K562 (cell line): ENCODE data around the gene FSHR. TPM values are rescaled to one million over a fixed set of nuclear protein-coding genes. Genes with fewer than 3 reads are reported as not detected.

Source experiments
- ATAC-seq: fragments of 200-7000 bp; cut with Tn5 transposase; 3 replicates; pipeline ENCODE4 v1.9.1; 2020; ENCODE audit warnings: moderate library complexity
- BruUV-seq: library from RNA; stranded (reverse); fragments of 400-500 nt; replicated peaks from 2 replicates; lab custom pipeline; 2021; lab: Mats Ljungman, UMichigan
- CTCF ChIA-PET: fragments of 300-600 bp; formaldehyde crosslinking; extraction: SDS; loops from one replicate; lab custom pipeline; 2021; ENCODE audit warnings: low intra/inter-chr PET ratio; lab: Yijun Ruan, JAX
- POLR2A ChIA-PET: fragments of 300-600, 350-650 bp; sonication (Branson Sonifier 250); formaldehyde crosslinking; extraction: SDS; loops from one replicate; lab custom pipeline; 2021; ENCODE audit warnings: antibody characterized with exemption, inconsistent platforms; lab: Yijun Ruan, JAX
- DNase-seq, 4 experiments: peaks; one replicate each; pipeline versions ENCODE4 v3.0.0 to v3.0.0-alpha.2; 2011 to 2018; ENCODE audit warnings: low spot score in 3 of 4, mixed read lengths in 3 of 4; ENCODE audit errors: extremely low read depth in 1 of 4
- FAIRE-seq: peaks from 2 replicates; lab custom pipeline; 2011; peaks lifted over from hg19 to GRCh38; lab: Jason Lieb, UNC
- H2AFZ ChIP-seq: 2 replicates; pipeline ENCODE4 v1.6.0; 2011; ENCODE audit warnings: low read depth, low read length, control low read depth, inconsistent platforms
- H3K27ac ChIP-seq: fragments of 200-600 bp; 3 replicates; pipeline ENCODE4 v1.8.0; 2011; ENCODE audit warnings: low read depth, mild to moderate bottlenecking, control low read depth, inconsistent platforms, low read length, moderate library complexity, mixed read lengths; ENCODE audit errors: extremely low read depth
- H3K27me3 ChIP-seq, 2 experiments: fragments of 300-600 bp in 1 of 2; 2 replicates in 1 of 2; 3 replicates in 1 of 2; pipeline versions ENCODE4 v1.6.0 to v1.8.0; 2011; ENCODE audit warnings: inconsistent platforms in 2 of 2, low read length in 2 of 2, mild to moderate bottlenecking in 1 of 2, mixed read lengths in 1 of 2, moderate library complexity in 1 of 2; ENCODE audit not compliant: control insufficient read depth in 2 of 2, insufficient read depth in 2 of 2
- H3K36me3 ChIP-seq: fragments of 300-600 bp; 3 replicates; pipeline ENCODE4 v1.8.0; 2011; ENCODE audit warnings: mild to moderate bottlenecking, low read length, inconsistent platforms; ENCODE audit not compliant: control insufficient read depth, insufficient read depth
- H3K4me1 ChIP-seq, 2 experiments: fragments of 200-600 bp in 1 of 2; replicated peaks in 1 of 2; 2 replicates in 1 of 2; 3 replicates in 1 of 2; pipeline versions ENCODE4 v1.5.1 to v1.8.0; 2011; ENCODE audit warnings: inconsistent platforms in 2 of 2, low read length in 2 of 2, mild to moderate bottlenecking in 1 of 2, mixed read lengths in 1 of 2, moderate library complexity in 1 of 2; ENCODE audit not compliant: control insufficient read depth in 2 of 2, insufficient read depth in 2 of 2
- H3K4me2 ChIP-seq: 2 replicates; pipeline ENCODE4 v1.6.1; 2011; ENCODE audit warnings: low read length, control low read depth, inconsistent platforms, mixed read lengths; ENCODE audit not compliant: insufficient read depth
- H3K4me3 ChIP-seq: fragments of 200-600 bp; sonication (generic), shearing (Covaris generic); 2 replicates; pipeline ENCODE4 v1.5.1; 2016; ENCODE audit warnings: control low read depth, inconsistent platforms
- H3K79me2 ChIP-seq: fragments of 200-600 bp; 3 replicates; pipeline ENCODE4 v1.8.0; 2011; ENCODE audit warnings: low read length, inconsistent platforms; ENCODE audit not compliant: control insufficient read depth, insufficient read depth
- H3K9ac ChIP-seq, 2 experiments: 2 replicates each; pipeline versions ENCODE4 v1.6.0 to v1.6.1; 2011; ENCODE audit warnings: low read depth in 2 of 2, low read length in 2 of 2, control low read depth in 1 of 2, inconsistent platforms in 1 of 2, mild to moderate bottlenecking in 1 of 2, mixed read lengths in 1 of 2; ENCODE audit not compliant: insufficient read depth in 1 of 2
- H3K9me1 ChIP-seq: one replicate; pipeline ENCODE4 v1.6.0; 2011; ENCODE audit warnings: inconsistent platforms, mild to moderate bottlenecking, low read length, moderate library complexity; ENCODE audit not compliant: control insufficient read depth, insufficient read depth
- H3K9me3 ChIP-seq: replicated peaks from 2 replicates; pipeline ENCODE4 v1.5.1; 2011; ENCODE audit warnings: low read depth, low read length, inconsistent platforms; ENCODE audit not compliant: control insufficient read depth, insufficient read depth
- H4K20me1 ChIP-seq: replicated peaks from 2 replicates; pipeline ENCODE4 v1.6.1; 2011; ENCODE audit warnings: low read length, inconsistent platforms, mixed read lengths; ENCODE audit not compliant: control insufficient read depth, insufficient read depth
- ATF2 ChIP-seq: sonication (generic); formaldehyde crosslinking; IDR thresholded peaks from 2 replicates; pipeline ENCODE4 v1.8.1; 2022; ENCODE audit warnings: missing genetic modification reagents
- CAMTA2 ChIP-seq: fragments of 250-450 bp; sonication (Bioruptor Pico); conservative IDR thresholded peaks from 2 replicates; pipeline ENCODE4 v1.5.1; 2022
- CBX2 ChIP-seq: fragments of 200-600 bp; sonication (generic); IDR thresholded peaks from one replicate; pipeline ENCODE4 v1.6.1; 2012; ENCODE audit warnings: mild to moderate bottlenecking, low read length, inconsistent platforms; ENCODE audit not compliant: insufficient read depth, poor library complexity, severe bottlenecking
- CREB1 ChIP-seq, 2 experiments: sonication (generic) in 1 of 2; formaldehyde crosslinking in 1 of 2; IDR thresholded peaks; 2 replicates each; pipeline versions ENCODE4 v1.6.1 to v1.8.0; 2012 to 2022; ENCODE audit warnings: inconsistent platforms in 1 of 2, mild to moderate bottlenecking in 1 of 2, missing genetic modification reagents in 1 of 2, moderate library complexity in 1 of 2
- CSDE1 ChIP-seq, 2 experiments: fragments of 450-650 bp; IDR thresholded peaks; 2 replicates each; pipeline ENCODE4 v1.6.1; 2016; ENCODE audit warnings: mild to moderate bottlenecking in 1 of 2
- DPF2 ChIP-seq: fragments of 450-650 bp; IDR thresholded peaks from 2 replicates; pipeline ENCODE4 v1.6.1; 2016
- ELF2 ChIP-seq: fragments of 250-450 bp; sonication (Bioruptor Pico); IDR thresholded peaks from 2 replicates; pipeline ENCODE4 v1.5.0; 2021; ENCODE audit warnings: mild to moderate bottlenecking
- GTF2E2 ChIP-seq: fragments of 200-800 bp; sonication (Bioruptor generic); IDR thresholded peaks from 2 replicates; pipeline ENCODE4 v1.6.1; 2016; ENCODE audit warnings: missing genetic modification characterization, missing compliant biosample characterization
- HDAC2 ChIP-seq: fragments of 450-650 bp; IDR thresholded peaks from 2 replicates; pipeline ENCODE4 v1.6.1; 2016; ENCODE audit warnings: mild to moderate bottlenecking
- KLF10 ChIP-seq: fragments of 250-450 bp; sonication (Bioruptor Pico); IDR thresholded peaks from 2 replicates; pipeline ENCODE4 v1.6.1; 2021; ENCODE audit warnings: matching md5 sums
- MCM3 ChIP-seq: fragments of 450-650 bp; IDR thresholded peaks from 2 replicates; pipeline ENCODE4 v1.6.1; 2016
- MCM5 ChIP-seq: fragments of 450-650 bp; IDR thresholded peaks from 2 replicates; pipeline ENCODE4 v1.6.1; 2016; ENCODE audit warnings: low read depth
- PHB2 ChIP-seq: fragments of 450-650 bp; IDR thresholded peaks from 2 replicates; pipeline ENCODE4 v1.6.1; 2017; ENCODE audit warnings: low read depth
- POLR2B ChIP-seq: fragments of 450-650 bp; IDR thresholded peaks from 2 replicates; pipeline ENCODE4 v1.6.1; 2018; ENCODE audit warnings: low read depth; ENCODE audit not compliant: partially characterized antibody
- RBFOX2 ChIP-seq: fragments of 200-400 bp; formaldehyde crosslinking; IDR thresholded peaks from 2 replicates; pipeline ENCODE4 v1.6.1; 2017; ENCODE audit warnings: low read depth, mild to moderate bottlenecking, low read length, moderate library complexity
- SOX6 ChIP-seq: fragments of 450-650 bp; IDR thresholded peaks from 2 replicates; pipeline ENCODE4 v1.6.1; 2014; ENCODE audit warnings: mild to moderate bottlenecking
- SRF ChIP-seq, 2 experiments: fragments of 250-450, 450-650 bp in 1 of 2; sonication (Bioruptor Pico) in 1 of 2; sonication (generic) in 1 of 2; formaldehyde crosslinking; IDR thresholded peaks; 2 replicates each; pipeline versions ENCODE4 v1.5.0 to v1.5.1; 2020 to 2022; ENCODE audit warnings: mild to moderate bottlenecking in 1 of 2, missing genetic modification reagents in 1 of 2
- ZBED1 ChIP-seq: IDR thresholded peaks from 2 replicates; pipeline ENCODE4 v1.6.1; 2014
- ZNF12 ChIP-seq: sonication (generic); formaldehyde crosslinking; IDR thresholded peaks from 2 replicates; pipeline ENCODE4 v1.4.0; 2020; ENCODE audit warnings: mild to moderate bottlenecking, missing genetic modification reagents
- WGBS: fragments of 100-300 bp; shearing (Covaris generic); methylation state at CpG from one replicate; pipeline ENCODE4 v1.1.6; 2016; ENCODE audit warnings: low coverage, mixed read lengths; ENCODE audit not compliant: insufficient coverage; ENCODE audit errors: missing lambda C conversion rate; 5-methylcytosine and 5-hydroxymethylcytosine counted together
- in situ Hi-C: fragments of 300-500 bp; cut with MboI; formaldehyde crosslinking; loops from 4 replicates; pipeline ENCODE4 v1.15.0; 2018; ENCODE audit warnings: inconsistent platforms, mixed read lengths
- intact Hi-C: fragments of 100-400 bp; cut with micrococcal nuclease; formaldehyde crosslinking; loops from 2 replicates; pipeline ENCODE4 v1.14.2; 2022
- polyA plus RNA-seq, 8 experiments: library from polyadenylated mRNA; depleted of rRNA in 4 of 8; stranded (reverse) in 5 of 8; unstranded in 3 of 8; fragments of >200 nt; fragmentation: Nextera tagmentation in 2 of 8; fragmentation: Illumina TruSeq in 1 of 8; extraction: Ambion mirVana in 2 of 8; extraction: Trizol in 1 of 8; gene quantifications; 2 replicates each; pipeline versions ENCODE4 v1.2.1 to v1.2.3, GENCODE V29; 2011 to 2014; ENCODE audit warnings: inconsistent platforms in 1 of 8, missing spikeins in 1 of 8
- total RNA-seq, 7 experiments: library from RNA; depleted of rRNA in 6 of 7; stranded (reverse); fragments of >200 nt in 6 of 7; fragmentation: Illumina TruSeq in 2 of 7; extraction: Trizol in 2 of 7; gene quantifications; 2 replicates each; pipeline versions ENCODE4 v1.2.1 to v1.2.3, GENCODE V29; 2011 to 2021; ENCODE audit warnings: low replicate concordance in 1 of 7

The FSHR gene
- total and polyA plus RNA-seq, 9 of the 15 experiments (the other 6 are each of a cell fraction or from before 2014, with no cell fraction given): not detected

GRCh38 chr2:49067971-49068370 lies 86.3 kb downstream of the FSHR start:
- intact Hi-C loops: no loop called here
- WGBS: 0% methylated on average over 2 of the region's 2 CpGs
- H4K20me1 ChIP-seq: no peaks in the 10 kb centered on the region
- ATAC-seq: no peak
- H3K9me1 ChIP-seq: no peaks in the 10 kb centered on the region
- DNase-seq: no peak
- POLR2A ChIA-PET: no interaction called here
- no peak for FAIRE-seq
- H3K9ac ChIP-seq: no peak overlapping the region
- no peaks in the 10 kb centered on the region for H3K36me3 ChIP-seq
- in situ Hi-C loops: no loop called here
- H2AFZ ChIP-seq: no peak overlapping the region
- no peaks in the 10 kb centered on the region for H3K4me1 ChIP-seq
- BruUV-seq: no TSS peak
- no peak overlapping the region for H3K4me3 ChIP-seq
- no peak overlapping the region for H3K27ac ChIP-seq
- no peak overlapping the region for H3K4me2 ChIP-seq
- H3K79me2 ChIP-seq: no peaks in the 10 kb centered on the region
- H3K9me3 ChIP-seq: no peaks in the 10 kb centered on the region
- CTCF ChIA-PET: no interaction called here
- no peaks in the 10 kb centered on the region for H3K27me3 ChIP-seq
- no peak for TF ChIP-seq CREB1 (IDR thresholded peaks at IDR 0.05)
- no peak for TF ChIP-seq CREB1 (CRISPR knock-in tag; IDR thresholded peaks at IDR 0.05)
- TF ChIP-seq RBFOX2: no peak
- no peak for TF ChIP-seq ZNF12
- no peak for TF ChIP-seq HDAC2
- TF ChIP-seq PHB2: no peak
- TF ChIP-seq SRF (CRISPR knock-in tag; IDR thresholded peaks at IDR 0.05): no peak
- no peak for TF ChIP-seq GTF2E2 (tag)
- no peak for TF ChIP-seq KLF10 (CRISPR knock-in tag)
- no peak for TF ChIP-seq ELF2 (CRISPR knock-in tag)
- no peak for TF ChIP-seq SOX6
- TF ChIP-seq MCM5: no peak
- no peak for TF ChIP-seq ATF2 (CRISPR knock-in tag)
- no peak for TF ChIP-seq CBX2
- TF ChIP-seq POLR2B: no peak
- TF ChIP-seq CAMTA2: no peak
- no peak for TF ChIP-seq ZBED1
- TF ChIP-seq DPF2: no peak
- no peak for TF ChIP-seq CSDE1 (IDR thresholded peaks at IDR 0.05)
- no peak for TF ChIP-seq MCM3
